ENCODE data around the gene TSPAN9. TPM values are rescaled to one million over a fixed set of nuclear protein-coding genes. Genes with fewer than 3 reads are reported as not detected.
A peak's percentile ranks its signal among the peaks of the same experiment; 100 is the strongest.

Gene TSPAN9
- total and polyA plus RNA-seq, 9 of the 15 experiments (the other 6 are each of a cell fraction or from before 2014, with no cell fraction given), result 0.23 to 2.1 (median 0.60) TPM; not detected in 2

DNA sequence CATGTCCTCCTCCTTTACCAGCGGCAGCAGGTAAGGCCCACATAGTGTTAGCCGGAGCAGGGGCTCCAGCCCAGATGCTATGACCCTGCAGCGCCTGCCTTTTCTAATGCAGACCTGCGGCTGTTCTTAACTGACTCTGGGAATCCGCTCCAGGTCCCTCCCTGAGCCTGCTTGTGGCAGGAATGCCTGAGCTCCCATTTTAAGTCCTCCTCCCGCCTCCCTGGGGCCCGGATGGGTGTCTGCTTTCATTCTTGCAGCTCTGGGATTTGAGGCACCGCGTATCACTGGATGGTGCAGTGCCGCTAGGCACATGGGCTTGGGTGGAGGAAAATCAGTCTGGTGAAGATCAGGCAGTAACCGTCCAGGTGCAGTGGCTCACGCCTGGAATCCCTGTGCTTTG, 7.6 kb downstream of the TSPAN9 start:
- BruUV-seq (replicated peaks), result no TSS peak
- DNase-seq (ENCODE audit: extremely low read depth in 1 of 4, low spot score in 3 of 4) (no peak), FAIRE-seq (no peak), ATAC-seq (no peak)
- H3K4me2 ChIP-seq (ENCODE audit: insufficient read depth, low read length), result no peak overlapping the region
- WGBS (ENCODE audit: insufficient coverage, low coverage, missing lambda C conversion rate), result 42% methylated on average over 11 of the region's 12 CpGs
- H3K9ac ChIP-seq (ENCODE audit: insufficient read depth in 1 of 2, low read depth in 2 of 2, low read length in 2 of 2), result no peak overlapping the region
- TF ChIP-seq ARID2 (IDR thresholded peaks at IDR 0.05), result no peak
- TF ChIP-seq PCBP1 (IDR thresholded peaks at IDR 0.05; ENCODE audit: low read depth, low read length, poor library complexity, severe bottlenecking), result no peak
- TF ChIP-seq TAF15 (IDR thresholded peaks at IDR 0.05; ENCODE audit: low read depth, low read length), result no peak
- TF ChIP-seq MTF1 (CRISPR knock-in tag; IDR thresholded peaks at IDR 0.05; ENCODE audit: borderline replicate concordance), result no peak
- ChIA-PET CTCF (ENCODE audit: low intra/inter-chr PET ratio) (no interaction called here), POLR2A (no interaction called here)
- H3K9me3 ChIP-seq (replicated peaks; ENCODE audit: control insufficient read depth, insufficient read depth, low read depth, low read length), result no peaks in the 10 kb centered on the region
- H3K4me3 ChIP-seq, result no peak overlapping the region
- no peaks in the 10 kb centered on the region for H3K9me1 ChIP-seq (ENCODE audit: control insufficient read depth, insufficient read depth, low read length)
- H3K79me2 ChIP-seq (ENCODE audit: control insufficient read depth, insufficient read depth, low read length), result no peaks in the 10 kb centered on the region
- in situ Hi-C loops (cut with MboI) (no loop called here), intact Hi-C loops (cut with micrococcal nuclease) (no loop called here)
- peaks cover 3 to 28% of the 10 kb centered on the region in 2 experiments; a peak in 2 of 5 replicates for H3K27me3 ChIP-seq (ENCODE audit: control insufficient read depth in 2 of 2, insufficient read depth in 2 of 2, low read length in 2 of 2)
- H3K4me1 ChIP-seq (replicated peaks in 1 of 2; ENCODE audit: control insufficient read depth in 2 of 2, insufficient read depth in 2 of 2, low read length in 2 of 2), result peaks cover 0 to 2% of the 10 kb centered on the region in 2 experiments; a peak in 2 of 5 replicates
- no peak overlapping the region for H3K27ac ChIP-seq (ENCODE audit: extremely low read depth, low read depth, low read length)
- H2AFZ ChIP-seq (ENCODE audit: low read depth, low read length), result no peak overlapping the region
- no peaks in the 10 kb centered on the region for H3K36me3 ChIP-seq (ENCODE audit: control insufficient read depth, insufficient read depth, low read length)
- no peaks in the 10 kb centered on the region for H4K20me1 ChIP-seq (replicated peaks; ENCODE audit: control insufficient read depth, insufficient read depth, low read length)

- peaks cover 5 to 30% of the 10 kb centered on the region in 2 experiments; a peak in 3 of 5 replicates for H3K27me3 ChIP-seq (ENCODE audit: control insufficient read depth in 2 of 2, insufficient read depth in 2 of 2, low read length in 2 of 2)
- H3K4me2 ChIP-seq (ENCODE audit: insufficient read depth, low read length), result no peak overlapping the region
- no peak for ATAC-seq
- TF ChIP-seq CREM (IDR thresholded peaks at IDR 0.05; ENCODE audit: low read depth), result 0 out of 2 replicates have a peak, but pooled peaks have one; percentile 26
- TF ChIP-seq, protein P1, sequence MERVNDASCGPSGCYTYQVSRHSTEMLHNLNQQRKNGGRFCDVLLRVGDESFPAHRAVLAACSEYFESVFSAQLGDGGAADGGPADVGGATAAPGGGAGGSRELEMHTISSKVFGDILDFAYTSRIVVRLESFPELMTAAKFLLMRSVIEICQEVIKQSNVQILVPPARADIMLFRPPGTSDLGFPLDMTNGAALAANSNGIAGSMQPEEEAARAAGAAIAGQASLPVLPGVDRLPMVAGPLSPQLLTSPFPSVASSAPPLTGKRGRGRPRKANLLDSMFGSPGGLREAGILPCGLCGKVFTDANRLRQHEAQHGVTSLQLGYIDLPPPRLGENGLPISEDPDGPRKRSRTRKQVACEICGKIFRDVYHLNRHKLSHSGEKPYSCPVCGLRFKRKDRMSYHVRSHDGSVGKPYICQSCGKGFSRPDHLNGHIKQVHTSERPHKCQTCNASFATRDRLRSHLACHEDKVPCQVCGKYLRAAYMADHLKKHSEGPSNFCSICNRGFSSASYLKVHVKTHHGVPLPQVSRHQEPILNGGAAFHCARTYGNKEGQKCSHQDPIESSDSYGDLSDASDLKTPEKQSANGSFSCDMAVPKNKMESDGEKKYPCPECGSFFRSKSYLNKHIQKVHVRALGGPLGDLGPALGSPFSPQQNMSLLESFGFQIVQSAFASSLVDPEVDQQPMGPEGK (CRISPR knock-in tag; IDR thresholded peaks at IDR 0.05; ENCODE audit: borderline replicate concordance), result no peak
- DNase-seq (ENCODE audit: extremely low read depth in 1 of 4, low spot score in 3 of 4), result peak in 1 of 4 experiments; percentile 3
- no peaks in the 10 kb centered on the region for H3K79me2 ChIP-seq (ENCODE audit: control insufficient read depth, insufficient read depth, low read length)
- no peak overlapping the region for H2AFZ ChIP-seq (ENCODE audit: low read depth, low read length)
- no peak overlapping the region for H3K4me3 ChIP-seq
- H3K9me1 ChIP-seq (ENCODE audit: control insufficient read depth, insufficient read depth, low read length), result no peaks in the 10 kb centered on the region
- WGBS (ENCODE audit: insufficient coverage, low coverage, missing lambda C conversion rate), result 6% methylated on average over 15 of the region's 19 CpGs
- H3K36me3 ChIP-seq (ENCODE audit: control insufficient read depth, insufficient read depth, low read length), result no peaks in the 10 kb centered on the region
- ChIA-PET CTCF (ENCODE audit: low intra/inter-chr PET ratio) (no interaction called here), POLR2A (interaction anchor here (0.8 kb wide), 1 partner anchor 12 kb away, joined by 3 read pairs; no protein-coding TSS in a partner anchor)
- no TSS peak for BruUV-seq (replicated peaks)
- no peaks in the 10 kb centered on the region for H4K20me1 ChIP-seq (replicated peaks; ENCODE audit: control insufficient read depth, insufficient read depth, low read length)
- in situ Hi-C loops (cut with MboI) (no loop called here), intact Hi-C loops (cut with micrococcal nuclease) (no loop called here)
- peaks cover 0 to 2% of the 10 kb centered on the region in 2 experiments; a peak in 2 of 5 replicates for H3K4me1 ChIP-seq (replicated peaks in 1 of 2; ENCODE audit: control insufficient read depth in 2 of 2, insufficient read depth in 2 of 2, low read length in 2 of 2)
- no peaks in the 10 kb centered on the region for H3K9me3 ChIP-seq (replicated peaks; ENCODE audit: control insufficient read depth, insufficient read depth, low read depth, low read length)
- no peak overlapping the region for H3K27ac ChIP-seq (ENCODE audit: extremely low read depth, low read depth, low read length)
- H3K9ac ChIP-seq (ENCODE audit: insufficient read depth in 1 of 2, low read depth in 2 of 2, low read length in 2 of 2), result no peak overlapping the region
- FAIRE-seq, result no peak
Measured at GRCh38 chr12:3085341-3086139, 8.4 kb downstream of the TSPAN9 start.

Data from K562 (cell line).